ENCODE results near the gene ZC3H6.

ZC3H6 gene, protein sequence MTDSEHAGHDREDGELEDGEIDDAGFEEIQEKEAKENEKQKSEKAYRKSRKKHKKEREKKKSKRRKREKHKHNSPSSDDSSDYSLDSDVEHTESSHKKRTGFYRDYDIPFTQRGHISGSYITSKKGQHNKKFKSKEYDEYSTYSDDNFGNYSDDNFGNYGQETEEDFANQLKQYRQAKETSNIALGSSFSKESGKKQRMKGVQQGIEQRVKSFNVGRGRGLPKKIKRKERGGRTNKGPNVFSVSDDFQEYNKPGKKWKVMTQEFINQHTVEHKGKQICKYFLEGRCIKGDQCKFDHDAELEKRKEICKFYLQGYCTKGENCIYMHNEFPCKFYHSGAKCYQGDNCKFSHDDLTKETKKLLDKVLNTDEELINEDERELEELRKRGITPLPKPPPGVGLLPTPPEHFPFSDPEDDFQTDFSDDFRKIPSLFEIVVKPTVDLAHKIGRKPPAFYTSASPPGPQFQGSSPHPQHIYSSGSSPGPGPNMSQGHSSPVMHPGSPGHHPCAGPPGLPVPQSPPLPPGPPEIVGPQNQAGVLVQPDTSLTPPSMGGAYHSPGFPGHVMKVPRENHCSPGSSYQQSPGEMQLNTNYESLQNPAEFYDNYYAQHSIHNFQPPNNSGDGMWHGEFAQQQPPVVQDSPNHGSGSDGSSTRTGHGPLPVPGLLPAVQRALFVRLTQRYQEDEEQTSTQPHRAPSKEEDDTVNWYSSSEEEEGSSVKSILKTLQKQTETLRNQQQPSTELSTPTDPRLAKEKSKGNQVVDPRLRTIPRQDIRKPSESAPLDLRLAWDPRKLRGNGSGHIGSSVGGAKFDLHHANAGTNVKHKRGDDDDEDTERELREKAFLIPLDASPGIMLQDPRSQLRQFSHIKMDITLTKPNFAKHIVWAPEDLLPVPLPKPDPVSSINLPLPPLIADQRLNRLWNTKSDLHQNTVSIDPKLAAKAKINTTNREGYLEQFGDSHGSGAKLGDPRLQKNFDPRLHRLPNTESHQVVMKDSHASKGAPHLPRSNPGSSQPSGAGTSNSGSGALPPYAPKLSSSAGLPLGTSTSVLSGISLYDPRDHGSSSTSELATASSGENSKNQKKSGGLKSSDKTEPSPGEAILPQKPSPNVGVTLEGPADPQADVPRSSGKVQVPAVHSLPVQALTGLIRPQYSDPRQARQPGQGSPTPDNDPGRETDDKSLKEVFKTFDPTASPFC
- total RNA-seq: 5.2 to 38.8 (median 17.7) reads per million in 18 experiments

DNA sequence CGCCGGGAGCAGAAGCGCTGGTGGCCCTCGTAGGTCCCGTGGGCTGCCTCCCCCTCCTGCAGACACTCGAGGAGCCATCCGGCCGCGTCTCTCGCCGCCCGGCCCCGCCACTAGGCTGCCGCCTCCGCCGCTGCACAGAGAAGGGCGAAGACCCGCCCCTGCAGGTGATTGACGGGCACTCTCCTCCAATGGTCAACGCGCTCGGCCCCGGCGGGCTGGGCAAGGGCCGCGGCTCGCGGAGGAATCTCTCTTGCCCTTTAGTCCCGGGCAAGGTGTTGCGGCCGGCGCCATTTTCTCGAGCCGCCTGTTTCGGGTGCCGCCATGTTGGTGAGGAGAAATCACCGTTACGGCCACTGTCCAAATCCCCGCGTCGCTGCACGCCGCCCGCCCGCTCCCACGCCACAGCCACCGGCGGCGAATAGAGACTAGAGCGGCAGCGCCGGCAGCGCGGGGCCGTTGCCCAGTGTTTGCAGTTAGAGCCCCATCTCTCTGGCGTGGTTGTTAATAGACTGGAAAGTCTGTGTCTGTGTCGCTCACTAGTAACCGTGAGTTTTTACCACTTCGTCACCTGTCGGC lies at the start of gene ZC3H6:
TSS of gene ZC3H6 (plus strand) at position 287 of the 576 bp plus-strand sequence. CDS start 398 bp downstream, outside the sequence.
- DNase-seq: peak; percentile 99

GRCh38 chr2:112229348-112229747 lies 46.0 kb upstream of the ZC3H6 start:
- DNase-seq: no peak

GRCh38 chr2:112230371-112230770 lies 45.0 kb upstream of the ZC3H6 start:
- no peak for DNase-seq

DNA sequence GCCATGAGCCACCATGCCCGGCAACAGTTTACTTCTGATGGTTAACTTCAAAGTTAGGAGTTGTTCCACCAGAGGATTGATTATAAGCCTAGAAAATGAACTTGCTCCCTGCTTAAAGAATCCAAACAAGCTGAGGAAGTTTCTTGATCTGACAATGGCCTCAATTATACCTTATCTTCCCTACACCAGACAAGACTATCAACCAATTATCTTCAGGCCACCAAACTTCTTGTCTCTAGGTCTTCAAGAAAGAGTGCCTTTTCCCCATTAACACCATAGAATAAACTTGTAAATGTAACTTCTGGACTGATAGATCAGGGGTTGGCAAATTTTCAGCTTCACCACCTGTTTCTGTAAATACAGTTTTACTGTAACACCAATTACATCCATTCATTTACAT lies 35.5 kb upstream of the ZC3H6 start:
- DNase-seq: no peak

GRCh38 chr2:112242384-112242783 lies 33.0 kb upstream of the ZC3H6 start:
- no peak for DNase-seq

- DNase-seq: no peak
Measured at GRCh38 chr2:112243233-112243632, 32.2 kb upstream of the ZC3H6 start.

DNA sequence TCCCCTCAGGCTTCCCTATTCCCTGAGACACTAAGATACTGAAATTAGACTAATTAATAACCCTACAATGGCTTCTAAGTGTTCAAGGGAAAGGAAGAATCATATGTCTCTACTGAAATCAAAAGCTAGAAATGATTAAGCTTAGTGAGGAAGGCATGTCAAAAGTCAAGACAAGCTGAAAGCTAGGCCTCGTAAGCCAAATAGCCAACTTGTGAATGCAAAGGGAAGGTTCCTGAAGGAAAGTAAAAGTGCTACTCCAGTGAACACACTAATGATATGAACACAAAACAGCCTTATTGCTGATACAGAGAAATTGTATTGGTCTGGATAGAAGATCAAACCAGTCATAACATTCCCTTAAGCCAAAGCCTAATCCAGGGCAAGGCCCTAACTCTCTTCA lies 30.5 kb upstream of the ZC3H6 start:
- DNase-seq: no peak

DNA sequence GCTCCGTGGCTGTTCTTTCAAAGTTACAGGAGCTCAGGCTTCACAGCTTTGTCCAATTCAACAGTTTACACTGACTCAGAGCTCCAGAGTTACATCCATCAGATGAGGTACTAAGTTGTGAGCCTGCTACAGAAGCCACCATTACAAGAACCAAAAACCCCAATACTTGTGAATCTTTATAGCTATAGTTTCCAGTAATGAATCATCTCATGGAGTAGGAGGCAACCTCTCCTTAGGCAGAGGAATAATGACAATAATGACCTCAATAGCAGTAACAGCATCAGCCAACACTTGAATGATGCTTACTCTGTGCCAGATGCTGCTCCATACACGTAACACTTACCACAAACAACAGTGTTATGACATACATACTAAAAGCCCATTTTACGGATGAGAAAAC lies 24.1 kb upstream of the ZC3H6 start:
- DNase-seq: no peak

GRCh38 chr2:112253261-112253815 lies 22.1 kb upstream of the ZC3H6 start:
- peak; percentile 9 to 22 for DNase-seq

- peak; percentile 94 to 96 for DNase-seq
Measured at GRCh38 chr2:112254466-112255240, 20.7 kb upstream of the ZC3H6 start, which contains the start of gene ZC3H8. TSS of gene ZC3H8 (minus strand) at chr2:112255042. CDS start at chr2:112254981, 61 bp downstream.

- DNase-seq: peak; percentile 65 to 76
Measured at GRCh38 chr2:112255875-112256274, 19.5 kb upstream of the ZC3H6 start.

GRCh38 chr2:112256654-112257053 lies 18.7 kb upstream of the ZC3H6 start:
- peak in 1 of 2 donors; percentile 18 for DNase-seq

- DNase-seq: peak; percentile 84 to 95
Measured at GRCh38 chr2:112257575-112257974, 17.8 kb upstream of the ZC3H6 start.

GRCh38 chr2:112259509-112260294 lies 15.7 kb upstream of the ZC3H6 start:
- DNase-seq: peak; percentile 89 to 91

GRCh38 chr2:112260295-112260625 lies 15.1 kb upstream of the ZC3H6 start:
- DNase-seq: no peak

DNA sequence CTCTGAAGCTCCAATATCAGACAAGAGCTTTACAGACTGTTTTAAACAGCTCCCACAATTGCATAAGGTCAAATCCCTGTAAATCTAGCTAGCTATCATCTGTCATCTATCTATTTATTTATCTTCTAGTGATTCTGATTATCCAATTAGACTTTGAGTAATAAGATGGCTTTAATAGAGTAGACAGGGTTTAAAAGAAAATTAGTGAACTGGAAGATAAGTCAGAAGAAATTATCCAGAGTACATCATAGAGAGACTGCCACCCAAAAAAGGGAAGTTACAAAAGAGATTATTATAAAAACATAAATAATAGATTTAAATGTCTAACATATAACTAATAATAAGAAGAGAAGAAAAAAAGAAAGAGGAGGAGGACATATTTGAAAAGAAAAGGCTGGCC lies 12.5 kb upstream of the ZC3H6 start:
- no peak for DNase-seq

GRCh38 chr2:112268547-112268946 lies 6.8 kb upstream of the ZC3H6 start:
- DNase-seq: no peak

GRCh38 chr2:112272669-112273068 lies 2.7 kb upstream of the ZC3H6 start:
- DNase-seq: no peak

DNA sequence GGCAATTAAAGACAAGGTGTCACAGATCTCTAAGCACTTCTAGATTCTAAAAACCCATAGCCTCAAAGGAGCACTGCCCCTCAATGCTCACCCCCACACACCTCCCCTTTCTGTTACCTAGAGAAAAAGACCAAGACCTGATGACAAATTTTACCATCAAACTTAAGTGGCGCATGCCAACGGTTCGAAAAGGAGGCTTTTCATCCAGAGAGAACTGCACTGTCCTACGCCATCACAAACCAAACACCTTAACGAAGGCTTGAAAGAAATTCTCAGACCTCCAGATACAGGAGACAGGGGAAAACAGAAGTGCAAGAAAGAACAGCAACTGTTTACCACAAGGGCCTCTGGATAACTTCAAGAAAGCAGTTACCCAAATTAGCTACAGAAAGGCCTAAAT lies 2.0 kb upstream of the ZC3H6 start:
- DNase-seq: no peak

Data from inflammatory macrophage (primary cell).